ENCODE measurements around the gene PCDHAC2. TPM values are rescaled to one million over a fixed set of nuclear protein-coding genes. Genes with fewer than 3 reads are reported as not detected.

Gene PCDHAC2
- total RNA-seq: 0.12 and 0.15 TPM in 2 replicates

GRCh38 chr5:140966293-140967225, at the start of gene PCDHAC2:
Gene PCDHAC2, plus strand, starts transcription at chr5:140966476. Its CDS starts 291 bp downstream, at chr5:140966767.

GRCh38 chr5:140925806-140926442, 40.4 kb upstream of the PCDHAC2 start, which contains the start of gene PCDHAC1:
Gene PCDHAC1, plus strand, starts transcription at chr5:140926299. Its CDS starts 594 bp downstream, at chr5:140926893.

Other genes with a start within 250 kb of the PCDHAC2 start
- 0.05 TPM in 1 of 2 replicates, not detected in the other for gene PCDHA1, start 180.3 kb upstream of the PCDHAC2 start, total RNA-seq
- not detected in 2 replicates for gene PCDHA2, start 171.6 kb upstream of the PCDHAC2 start, total RNA-seq
- gene PCDHA3, start 165.4 kb upstream of the PCDHAC2 start, total RNA-seq: 0.10 and 0.25 TPM in 2 replicates
- 0.24 and 0.31 TPM in 2 replicates for gene PCDHA4, start 159.4 kb upstream of the PCDHAC2 start, total RNA-seq
- gene PCDHA5, start 144.9 kb upstream of the PCDHAC2 start, total RNA-seq: not detected in 2 replicates
- gene PCDHA6, start 138.5 kb upstream of the PCDHAC2 start, total RNA-seq: 0.37 and 0.64 TPM in 2 replicates
- 0.15 and 0.56 TPM in 2 replicates for gene PCDHA7, start 132.2 kb upstream of the PCDHAC2 start, total RNA-seq
- gene PCDHA8, start 125.3 kb upstream of the PCDHAC2 start, total RNA-seq: 0.06 TPM in 1 of 2 replicates, not detected in the other
- gene PCDHA9, start 118.1 kb upstream of the PCDHAC2 start, total RNA-seq: 0.05 TPM in 1 of 2 replicates, not detected in the other
- 0.06 and 0.59 TPM in 2 replicates for gene PCDHA10, start 110.6 kb upstream of the PCDHAC2 start, total RNA-seq
- gene PCDHA11, start 97.5 kb upstream of the PCDHAC2 start, total RNA-seq: not detected in 2 replicates
- gene PCDHA12, start 91.2 kb upstream of the PCDHAC2 start, total RNA-seq: 0.06 and 0.34 TPM in 2 replicates
- 0.39 TPM in 1 of 2 replicates, not detected in the other for gene PCDHA13, start 84.4 kb upstream of the PCDHAC2 start, total RNA-seq
- 0.25 TPM in 1 of 2 replicates, not detected in the other for gene PCDHAC1, start 40.2 kb upstream of the PCDHAC2 start, total RNA-seq
- gene PCDHB1, start 84.9 kb downstream of the PCDHAC2 start, total RNA-seq: not detected in 2 replicates
- gene PCDHB2, start 128.1 kb downstream of the PCDHAC2 start, total RNA-seq: 1.9 TPM in 2 replicates
- 0.34 and 1.1 TPM in 2 replicates for gene PCDHB3, start 134.0 kb downstream of the PCDHAC2 start, total RNA-seq
- gene PCDHB4, start 155.3 kb downstream of the PCDHAC2 start, total RNA-seq: 0.64 and 0.75 TPM in 2 replicates
- 1.1 and 2.2 TPM in 2 replicates for gene PCDHB5, start 168.7 kb downstream of the PCDHAC2 start, total RNA-seq
- gene PCDHB6, start 183.6 kb downstream of the PCDHAC2 start, total RNA-seq: 0.06 and 0.39 TPM in 2 replicates
- gene PCDHB7, start 206.2 kb downstream of the PCDHAC2 start, total RNA-seq: 1.2 and 1.3 TPM in 2 replicates
- gene PCDHB8, start 211.3 kb downstream of the PCDHAC2 start, total RNA-seq: 0.12 and 1.1 TPM in 2 replicates
- gene PCDHB16, start 215.9 kb downstream of the PCDHAC2 start, total RNA-seq: 0.81 and 1.0 TPM in 2 replicates
- gene PCDHB9, start 220.7 kb downstream of the PCDHAC2 start, total RNA-seq: 0.56 and 1.0 TPM in 2 replicates
- 0.56 and 1.2 TPM in 2 replicates for gene PCDHB10, start 225.9 kb downstream of the PCDHAC2 start, total RNA-seq
- 0.34 and 0.62 TPM in 2 replicates for gene PCDHB11, start 233.2 kb downstream of the PCDHAC2 start, total RNA-seq
- gene PCDHB12, start 242.2 kb downstream of the PCDHAC2 start, total RNA-seq: 0.29 and 0.56 TPM in 2 replicates
- gene PCDHB13, start 247.4 kb downstream of the PCDHAC2 start, total RNA-seq: 1.4 and 1.7 TPM in 2 replicates

Measured in cardiac ventricle fibroblast (primary cell).